HCT116 (cell line): Measurements from ENCODE around the gene SLC27A5. TPM values are rescaled to one million over a fixed set of nuclear protein-coding genes. Genes with fewer than 3 reads are reported as not detected.

ENCODE experiments used
- ATAC-seq: fragments of 200-7000 bp; cut with Tn5 transposase; 2 replicates; pipeline ENCODE4 v1.9.1; 2020; ENCODE audit warnings: mild to moderate bottlenecking, moderate library complexity
- BruUV-seq: library from RNA; stranded (reverse); fragments of 400-500 nt; replicated peaks from 2 replicates; lab custom pipeline; 2021; lab: Mats Ljungman, UMichigan
- CTCF ChIA-PET: fragments of 300-600 bp; sonication (Branson Sonifier 250); formaldehyde crosslinking; loops from one replicate; lab custom pipeline; 2021; ENCODE audit warnings: antibody characterized with exemption; lab: Charles Lee
- POLR2A ChIA-PET: fragments of 300-600, 350-600 bp; sonication (Branson Sonifier 250); formaldehyde crosslinking; loops from one replicate; lab custom pipeline; 2021; ENCODE audit warnings: antibody characterized with exemption; lab: Charles Lee
- RAD21 ChIA-PET, 2 experiments: fragments of 300-600 bp; sonication (Branson Sonifier 250); formaldehyde crosslinking; loops; one replicate each; lab custom pipeline; 2023; ENCODE audit warnings: low total read pairs in 2 of 2; ENCODE audit not compliant: uncharacterized antibody in 2 of 2, unreplicated experiment in 2 of 2, low non-redundant PET in 1 of 2; lab: Charles Lee
- DNase-seq: peaks from one replicate; pipeline ENCODE4 v3.0.0-alpha.2; 2010; ENCODE audit warnings: low read depth, low spot score
- H2AFZ ChIP-seq: fragments of 200-600 bp; shearing (Covaris generic), sonication (generic); 2 replicates; pipeline ENCODE4 v1.6.1; 2017; ENCODE audit warnings: low read depth, mixed run types, mixed read lengths, antibody characterized with exemption, low read length; ENCODE audit not compliant: poor library complexity, severe bottlenecking
- H3K27ac ChIP-seq: 2 replicates; pipeline ENCODE4 v1.5.1; 2012; ENCODE audit warnings: low read depth, low read length
- H3K27me3 ChIP-seq: fragments of 200-600 bp; sonication (generic); 2 replicates; pipeline ENCODE4 v1.6.1; 2016; ENCODE audit warnings: mixed run types, low read length, mixed read lengths; ENCODE audit not compliant: insufficient read depth
- H3K36me3 ChIP-seq, 2 experiments: fragments of 200-500 bp in 1 of 2; fragments of 200-600 bp in 1 of 2; sonication (Bioruptor generic) in 1 of 2; sonication (generic) in 1 of 2; 2 replicates each; pipeline versions ENCODE4 v1.5.1 to v1.6.1; 2014 to 2016; ENCODE audit warnings: low read length in 2 of 2, inconsistent platforms in 1 of 2, mixed read lengths in 1 of 2, mixed run types in 1 of 2; ENCODE audit not compliant: insufficient read depth in 2 of 2, control insufficient read depth in 1 of 2
- H3K4me1 ChIP-seq, 2 experiments: fragments of 200-600 bp in 1 of 2; sonication (generic) in 1 of 2; 2 replicates each; pipeline versions ENCODE4 v1.5.1 to v1.6.1; 2012 to 2017; ENCODE audit warnings: low read length in 2 of 2, inconsistent platforms in 1 of 2, mild to moderate bottlenecking in 1 of 2, mixed read lengths in 1 of 2, mixed run types in 1 of 2, moderate library complexity in 1 of 2; ENCODE audit not compliant: insufficient read depth in 2 of 2, control insufficient read depth in 1 of 2
- H3K4me2 ChIP-seq: fragments of 200-600 bp; sonication (generic); 2 replicates; pipeline ENCODE4 v1.6.1; 2017; ENCODE audit warnings: mixed run types, low read length, mixed read lengths
- H3K4me3 ChIP-seq, 2 experiments: fragments of 200-600 bp in 1 of 2; sonication (generic) in 1 of 2; replicated peaks in 1 of 2; 2 replicates each; pipeline ENCODE4 v1.5.1; 2011 to 2016; ENCODE audit warnings: low read length in 2 of 2, control low read depth in 1 of 2, low read depth in 1 of 2, mild to moderate bottlenecking in 1 of 2, mixed read lengths in 1 of 2, mixed run types in 1 of 2
- H3K79me2 ChIP-seq: fragments of 200-600 bp; sonication (generic); 2 replicates; pipeline ENCODE4 v1.6.1; 2017; ENCODE audit warnings: mild to moderate bottlenecking, mixed run types, low read length, moderate library complexity, mixed read lengths; ENCODE audit not compliant: insufficient read depth
- H3K9ac ChIP-seq: fragments of 200-600 bp; sonication (generic); 2 replicates; pipeline ENCODE4 v1.6.1; 2016; ENCODE audit warnings: low read length, mixed read lengths
- H3K9me2 ChIP-seq: fragments of 200-600 bp; sonication (generic), shearing (Covaris generic); 2 replicates; pipeline ENCODE4 v1.6.1; 2017; ENCODE audit warnings: mixed run types, mild to moderate bottlenecking, moderate library complexity; ENCODE audit not compliant: insufficient read depth
- H3K9me3 ChIP-seq, 2 experiments: fragments of 200-500 bp in 1 of 2; fragments of 200-600 bp in 1 of 2; sonication (Bioruptor generic) in 1 of 2; sonication (generic) in 1 of 2; 2 replicates each; pipeline ENCODE4 v1.6.1; 2014 to 2017; ENCODE audit warnings: low read length in 2 of 2, mixed read lengths in 2 of 2, inconsistent platforms in 1 of 2, low read depth in 1 of 2, mild to moderate bottlenecking in 1 of 2, mixed run types in 1 of 2, moderate library complexity in 1 of 2; ENCODE audit not compliant: control insufficient read depth in 1 of 2, insufficient read depth in 1 of 2
- H4K20me1 ChIP-seq: fragments of 200-600 bp; sonication (generic), shearing (Covaris generic); 2 replicates; pipeline ENCODE4 v1.6.1; 2017; ENCODE audit warnings: mixed run types, mild to moderate bottlenecking, moderate library complexity; ENCODE audit not compliant: insufficient read depth
- CBX3 ChIP-seq: IDR thresholded peaks from 2 replicates; pipeline ENCODE4 v1.6.1; 2012; ENCODE audit warnings: low read depth
- ELF1 ChIP-seq: IDR thresholded peaks from 2 replicates; pipeline ENCODE4 v1.6.1; 2012; ENCODE audit warnings: low read depth, borderline replicate concordance
- EZH2 ChIP-seq: fragments of 200-600 bp; sonication (generic); IDR thresholded peaks from 2 replicates; pipeline ENCODE4 v1.6.1; 2017; ENCODE audit warnings: antibody characterized with exemption, mixed run types
- FOSL1 ChIP-seq: IDR thresholded peaks from 2 replicates; pipeline ENCODE4 v1.6.1; 2012; ENCODE audit warnings: low read depth
- JUND ChIP-seq: IDR thresholded peaks from 2 replicates; pipeline ENCODE4 v1.6.1; 2012
- MAX ChIP-seq: IDR thresholded peaks from 2 replicates; pipeline ENCODE4 v1.6.1; 2012
- POLR2A ChIP-seq: IDR thresholded peaks from 2 replicates; pipeline ENCODE4 v1.7.0; 2011; ENCODE audit warnings: borderline replicate concordance; ENCODE audit not compliant: insufficient read depth, insufficient read length; ENCODE audit errors: extremely low read depth
- POLR2AphosphoS5 ChIP-seq: IDR thresholded peaks from 2 replicates; pipeline ENCODE4 v1.6.1; 2011; ENCODE audit warnings: mild to moderate bottlenecking, low read depth, low read length, moderate library complexity
- RAD21 ChIP-seq: IDR thresholded peaks from 2 replicates; pipeline ENCODE4 v1.6.1; 2012; ENCODE audit warnings: low read depth, mild to moderate bottlenecking
- SP1 ChIP-seq: IDR thresholded peaks from 2 replicates; pipeline ENCODE4 v1.6.1; 2012; ENCODE audit warnings: low read depth
- YY1 ChIP-seq: IDR thresholded peaks from 2 replicates; pipeline ENCODE4 v1.6.1; 2011; ENCODE audit warnings: low read length, low read depth, moderate library complexity, mild to moderate bottlenecking; ENCODE audit not compliant: insufficient replicate concordance; ENCODE audit errors: extremely low read depth
- ZFX ChIP-seq: fragments of 450-650 bp; IDR thresholded peaks from 2 replicates; pipeline ENCODE4 v1.6.1; 2017
- ZNF274 ChIP-seq: fragments of 200-500 bp; sonication (Bioruptor generic); IDR thresholded peaks from 2 replicates; pipeline ENCODE4 v1.6.1; 2014; ENCODE audit warnings: mild to moderate bottlenecking, low read depth, low read length, inconsistent platforms
- intact Hi-C: fragments of 100-400 bp; cut with micrococcal nuclease; formaldehyde crosslinking; loops from 2 replicates; pipeline ENCODE4 v1.10.0; 2022
- total RNA-seq: library from RNA; stranded (reverse); gene quantifications from one replicate; pipeline ENCODE4 v1.2.1, GENCODE V29; 2021; ENCODE audit not compliant: unreplicated experiment

Gene SLC27A5
- total RNA-seq, 1 experiment from 2014 or later, result 27.1 TPM

DNA sequence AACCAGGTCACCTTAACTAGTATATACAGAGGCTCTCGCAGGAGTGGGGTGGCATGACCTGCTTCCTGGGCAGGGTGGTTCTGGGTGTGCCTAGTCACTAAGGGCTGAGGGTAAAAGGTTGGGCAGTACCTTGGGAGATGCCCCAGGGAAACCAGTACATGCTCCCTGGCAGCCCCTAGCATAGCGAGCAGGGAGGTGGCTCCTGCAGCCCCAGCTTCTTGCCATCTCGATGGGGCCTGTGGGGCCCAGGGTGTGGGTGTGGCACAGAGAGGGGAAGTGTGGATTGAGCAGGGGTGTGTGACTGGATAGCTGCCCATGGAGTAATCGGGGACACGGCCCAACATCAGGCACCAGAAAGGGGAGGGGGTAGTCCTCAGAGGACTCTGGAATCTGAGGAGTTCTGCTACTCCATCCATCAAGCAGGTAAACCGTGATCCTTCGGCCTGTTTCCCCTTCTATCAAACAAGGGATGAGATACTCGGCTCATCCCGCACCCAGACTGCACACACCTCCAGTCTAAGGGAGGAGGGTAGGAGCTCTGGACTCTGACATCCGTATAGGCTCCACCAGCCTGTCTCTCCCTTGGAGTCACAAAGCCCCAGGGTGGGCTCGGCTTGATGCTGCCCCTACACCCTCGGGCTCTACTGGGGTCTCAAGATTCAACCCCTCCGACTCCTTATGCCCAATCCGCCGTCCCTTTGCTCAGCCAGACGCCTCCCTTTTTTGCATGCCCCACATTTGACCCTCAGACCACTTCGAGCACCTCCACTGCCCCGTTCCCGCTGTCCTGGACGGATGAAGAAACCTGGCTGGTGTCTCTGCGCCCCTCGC is 6.7 kb upstream of the SLC27A5 start:
- Histone ChIP-seq H3K9me3 (no peaks in the 10 kb centered on the region), H3K79me2 (peaks cover 49% of the 10 kb centered on the region), H3K9ac (peak overlapping the region; percentile 84), H3K4me3 (peak overlapping the region; percentile 78 to 90), H3K27me3 (no peaks in the 10 kb centered on the region), H3K36me3 (peaks cover 2 to 17% of the 10 kb centered on the region in 2 experiments; a peak in 2 of 4 replicates), H4K20me1 (no peaks in the 10 kb centered on the region), H3K9me2 (no peaks in the 10 kb centered on the region), H3K27ac (peak overlapping the region; percentile 91), H3K4me2 (peak overlapping the region; percentile 91), H2AFZ (no peak overlapping the region), H3K4me1 (peaks cover 15 to 42% of the 10 kb centered on the region in 2 experiments)
- no TSS peak for BruUV-seq
- intact Hi-C loops, result loop anchor here (1.0 to 5.0 kb wide), 3 partner anchors 26 to 301 kb away; partner anchors contain the start of genes TRIM28 and ZSCAN22
- ATAC-seq (no peak), DNase-seq (no peak)
- TF ChIP-seq MAX, result no peak
- no peak for TF ChIP-seq EZH2
- no peak for TF ChIP-seq YY1
- TF ChIP-seq RAD21, result no peak
- no peak for TF ChIP-seq ELF1
- no peak for TF ChIP-seq FOSL1
- no peak for TF ChIP-seq ZNF274
- TF ChIP-seq SP1, result no peak
- no peak for TF ChIP-seq ZFX
- no peak for TF ChIP-seq JUND
- no peak for TF ChIP-seq CBX3
- peak; percentile 32 for TF ChIP-seq POLR2A
- peak; percentile 63 for TF ChIP-seq POLR2AphosphoS5
- RAD21 ChIA-PET, result interaction anchor here in 1 of 2 experiments (2.2 kb wide), 1 partner anchor 36 kb away, joined by 6 read pairs; the partner anchor contains the start of gene CHMP2A
- POLR2A ChIA-PET, result interaction anchor here (0.6 to 3.8 kb wide), 6 partner anchors 17 to 156 kb away, joined by 3 to 33 read pairs (median 8); partner anchors contain the start of genes CHMP2A, TRIM28 and ZNF497
- CTCF ChIA-PET, result interaction anchor here (0.5 to 3.3 kb wide), 11 partner anchors 11 to 290 kb away, joined by 3 to 20 read pairs (median 4); partner anchors contain the start of genes CHMP2A, TRIM28, ZNF446 and ZNF497
